ENCODE results near the gene TMPRSS2. TPM values are rescaled to one million over a fixed set of nuclear protein-coding genes. Genes with fewer than 3 reads are reported as not detected.
A peak's percentile ranks its signal among the peaks of the same experiment; 100 is the strongest.

Gene TMPRSS2
- total RNA-seq, 3 donors from 2014 or later, result 32.1 to 56.6 TPM; not detected in 1

DNA sequence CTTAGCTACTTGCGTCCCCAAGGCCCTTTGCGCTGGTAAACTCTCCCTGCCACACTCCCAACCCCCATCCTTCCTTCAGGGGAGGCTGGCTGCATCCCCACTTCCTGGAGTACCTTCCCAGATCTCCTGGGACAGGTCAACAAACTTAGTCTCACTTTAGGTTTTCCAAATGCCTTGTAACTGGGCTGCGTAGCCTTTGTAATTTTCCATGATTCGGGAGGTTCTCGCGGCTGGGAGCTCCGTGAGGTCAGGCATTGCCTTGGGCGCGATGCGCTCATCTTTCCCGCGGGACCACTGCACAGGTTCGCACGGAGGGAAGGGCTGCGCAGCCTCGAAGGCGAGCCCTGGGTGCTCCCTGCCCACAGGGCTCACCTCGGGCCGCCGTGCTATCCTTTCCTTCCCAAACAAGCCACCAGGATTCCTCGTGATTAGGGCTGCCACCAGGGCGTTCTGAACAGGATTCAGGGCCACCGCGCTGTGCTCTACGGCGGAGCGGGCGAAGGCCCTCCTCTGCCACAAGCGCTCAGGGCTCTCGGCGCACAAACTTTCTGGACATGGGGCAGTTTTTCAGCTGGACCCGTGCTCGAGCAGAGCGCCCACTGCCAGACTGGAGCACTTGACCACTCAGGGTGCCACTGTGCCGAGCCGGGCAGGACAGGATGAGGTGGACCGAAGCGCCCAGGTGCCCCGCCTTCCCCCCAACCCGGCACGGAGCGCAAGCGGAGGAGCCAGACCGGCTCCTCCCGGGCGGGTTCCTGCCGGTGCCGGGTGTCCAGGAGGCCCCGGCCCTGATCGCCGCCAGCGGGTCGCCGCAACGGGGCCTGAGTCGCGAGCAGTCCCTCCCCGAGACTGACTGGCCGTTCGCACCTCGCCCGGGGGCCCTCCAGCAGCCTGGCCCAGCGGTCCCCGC lies 1.1 kb downstream of the TMPRSS2 start:
- H3K4me3 ChIP-seq, result peak overlapping the region in 2 of 3 donors; percentile 66 to 73
- peak overlapping the region; percentile 90 to 94 for H3K27ac ChIP-seq
- TF ChIP-seq POLR2AphosphoS5 (IDR thresholded peaks at IDR 0.05) (peak in 1 of 3 donors; percentile 53), POLR2A (IDR thresholded peaks at IDR 0.05) (no peak)
- no peaks in the 10 kb centered on the region for H3K9me3 ChIP-seq
- H3K36me3 ChIP-seq, result no peaks in the 10 kb centered on the region
- intact Hi-C loops (cut with DNase I; ENCODE audit: low total_unique reads), result no loop called here
- H3K4me1 ChIP-seq, result no peaks in the 10 kb centered on the region
- DNase-seq (ENCODE audit: low spot score in 2 of 2), result peak; percentile 60 to 72
- H3K27me3 ChIP-seq, result peaks cover 0 to 10% of the 10 kb centered on the region in 2 donors

DNA sequence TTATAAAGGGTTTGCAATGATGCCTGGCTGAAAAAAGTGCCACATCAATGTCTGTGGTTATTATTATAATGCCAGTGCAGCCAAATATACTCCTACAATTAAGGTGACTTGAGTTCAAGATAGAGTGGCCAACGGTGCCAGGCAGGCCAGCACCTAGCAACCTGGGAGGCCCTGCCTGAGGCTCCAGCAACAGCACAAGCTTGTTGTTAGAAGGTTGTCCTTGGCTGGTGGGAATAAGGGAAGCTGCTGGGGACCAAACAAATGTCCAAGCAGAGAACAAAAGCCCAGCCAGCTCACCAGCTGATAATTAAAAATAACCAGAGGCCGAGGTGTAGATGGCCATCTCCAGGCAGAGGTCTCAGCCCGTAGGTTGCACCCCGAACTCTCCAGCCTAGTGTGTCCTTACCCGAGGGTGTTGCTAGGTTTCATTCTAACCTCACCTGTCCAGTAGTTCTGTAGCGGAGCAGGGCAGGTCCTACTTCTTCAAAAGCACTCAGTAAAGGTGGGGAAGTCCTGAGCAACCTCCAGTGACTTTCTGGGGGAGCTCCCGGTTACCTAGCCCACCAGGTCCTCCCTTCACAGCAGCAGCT lies 1.9 kb downstream of the TMPRSS2 start:
- TF ChIP-seq POLR2A (IDR thresholded peaks at IDR 0.05), result no peak
- TF ChIP-seq, protein P1, sequence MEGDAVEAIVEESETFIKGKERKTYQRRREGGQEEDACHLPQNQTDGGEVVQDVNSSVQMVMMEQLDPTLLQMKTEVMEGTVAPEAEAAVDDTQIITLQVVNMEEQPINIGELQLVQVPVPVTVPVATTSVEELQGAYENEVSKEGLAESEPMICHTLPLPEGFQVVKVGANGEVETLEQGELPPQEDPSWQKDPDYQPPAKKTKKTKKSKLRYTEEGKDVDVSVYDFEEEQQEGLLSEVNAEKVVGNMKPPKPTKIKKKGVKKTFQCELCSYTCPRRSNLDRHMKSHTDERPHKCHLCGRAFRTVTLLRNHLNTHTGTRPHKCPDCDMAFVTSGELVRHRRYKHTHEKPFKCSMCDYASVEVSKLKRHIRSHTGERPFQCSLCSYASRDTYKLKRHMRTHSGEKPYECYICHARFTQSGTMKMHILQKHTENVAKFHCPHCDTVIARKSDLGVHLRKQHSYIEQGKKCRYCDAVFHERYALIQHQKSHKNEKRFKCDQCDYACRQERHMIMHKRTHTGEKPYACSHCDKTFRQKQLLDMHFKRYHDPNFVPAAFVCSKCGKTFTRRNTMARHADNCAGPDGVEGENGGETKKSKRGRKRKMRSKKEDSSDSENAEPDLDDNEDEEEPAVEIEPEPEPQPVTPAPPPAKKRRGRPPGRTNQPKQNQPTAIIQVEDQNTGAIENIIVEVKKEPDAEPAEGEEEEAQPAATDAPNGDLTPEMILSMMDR (IDR thresholded peaks at IDR 0.05), result no peak
- no peak for TF ChIP-seq POLR2AphosphoS5 (IDR thresholded peaks at IDR 0.05)
- peak overlapping the region; percentile 90 to 94 for H3K27ac ChIP-seq
- H3K27me3 ChIP-seq, result peaks cover 0 to 10% of the 10 kb centered on the region in 2 donors
- intact Hi-C loops (cut with DNase I; ENCODE audit: low total_unique reads), result no loop called here
- H3K4me1 ChIP-seq, result no peaks in the 10 kb centered on the region
- peak overlapping the region in 2 of 3 donors; percentile 66 to 73 for H3K4me3 ChIP-seq
- H3K36me3 ChIP-seq, result no peaks in the 10 kb centered on the region
- DNase-seq (ENCODE audit: low spot score in 2 of 2), result peak in 1 of 2 donors; percentile 33
- no peaks in the 10 kb centered on the region for H3K9me3 ChIP-seq

DNA sequence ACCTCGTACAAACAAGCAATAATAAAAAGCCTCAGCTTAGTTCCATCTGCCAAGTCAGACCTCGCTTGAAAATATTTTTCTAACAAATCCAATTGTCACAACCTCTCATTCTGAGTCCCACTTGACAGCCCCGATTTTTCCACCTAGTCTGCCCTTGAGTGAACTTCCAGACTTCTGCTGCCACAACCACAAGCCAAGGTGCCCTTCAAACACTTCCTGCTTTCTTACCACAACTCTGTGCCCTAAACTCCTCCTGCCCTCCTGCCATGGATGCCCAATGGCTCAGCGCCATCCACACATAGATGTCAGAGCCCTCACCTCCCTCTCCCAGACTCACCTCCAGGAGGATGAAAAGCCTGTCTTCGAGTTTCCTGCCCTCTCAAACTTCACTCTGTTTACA lies 3.9 kb downstream of the TMPRSS2 start:
- H3K4me1 ChIP-seq, result no peaks in the 10 kb centered on the region
- no peaks in the 10 kb centered on the region for H3K9me3 ChIP-seq
- H3K27me3 ChIP-seq, result peaks cover 0 to 10% of the 10 kb centered on the region in 2 donors
- DNase-seq (ENCODE audit: low spot score in 2 of 2), result no peak
- peak overlapping the region; percentile 8 to 90 for H3K27ac ChIP-seq
- intact Hi-C loops (cut with DNase I; ENCODE audit: low total_unique reads), result no loop called here
- H3K36me3 ChIP-seq, result no peaks in the 10 kb centered on the region
- H3K4me3 ChIP-seq, result no peak overlapping the region
- TF ChIP-seq POLR2A (IDR thresholded peaks at IDR 0.05), result no peak

DNA sequence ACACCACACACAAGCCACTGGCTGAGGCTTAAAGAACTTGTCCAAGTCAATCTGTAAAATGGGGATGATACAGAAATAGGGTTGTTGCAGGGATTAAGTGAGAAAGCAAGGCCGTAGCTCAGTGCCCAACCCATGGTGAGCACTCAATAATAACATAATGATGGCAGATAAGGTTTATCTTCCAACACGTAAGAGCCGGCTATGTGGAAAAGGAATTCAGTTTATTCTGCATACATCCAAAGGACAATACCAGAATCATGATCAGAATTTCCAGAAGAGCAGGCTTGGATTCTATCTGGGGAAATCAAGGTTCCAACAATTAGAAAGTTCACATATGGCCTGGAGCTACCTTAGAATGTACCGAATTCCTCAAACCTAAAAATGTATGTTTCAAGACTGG lies 4.6 kb downstream of the TMPRSS2 start:
- intact Hi-C loops (cut with DNase I; ENCODE audit: low total_unique reads), result no loop called here
- Histone ChIP-seq H3K4me3 (no peak overlapping the region), H3K9me3 (no peaks in the 10 kb centered on the region), H3K27me3 (peaks cover 0 to 10% of the 10 kb centered on the region in 2 donors), H3K36me3 (no peaks in the 10 kb centered on the region), H3K27ac (peak overlapping the region in 1 of 2 donors; percentile 90), H3K4me1 (no peaks in the 10 kb centered on the region)
- TF ChIP-seq POLR2A (IDR thresholded peaks at IDR 0.05) (no peak), POLR2AphosphoS5 (IDR thresholded peaks at IDR 0.05) (no peak)
- TF ChIP-seq, protein P1 (IDR thresholded peaks at IDR 0.05), result no peak
- DNase-seq (ENCODE audit: low spot score in 2 of 2), result no peak

DNA sequence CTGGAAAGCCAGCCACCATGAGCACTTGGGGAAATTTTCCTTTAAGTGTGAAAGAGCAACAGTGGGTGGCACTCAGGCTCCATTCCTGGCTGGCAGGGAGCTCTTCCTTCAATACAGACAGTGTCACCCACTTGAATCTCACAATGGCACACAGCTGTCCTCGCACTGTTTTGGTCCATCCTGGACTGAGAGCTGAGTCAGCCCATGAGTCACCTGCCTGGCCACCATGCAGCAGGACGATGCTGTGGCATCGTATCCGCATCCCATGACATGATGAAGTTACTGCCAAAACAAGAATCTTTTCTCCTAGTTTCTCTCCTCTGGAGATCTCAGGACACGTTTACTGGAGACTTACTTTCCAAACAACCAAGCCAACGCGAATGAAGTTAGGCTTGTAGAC lies 6.0 kb downstream of the TMPRSS2 start:
- Histone ChIP-seq H3K36me3 (no peaks in the 10 kb centered on the region), H3K9me3 (no peaks in the 10 kb centered on the region), H3K27ac (peak overlapping the region in 1 of 2 donors; percentile 67), H3K4me1 (no peaks in the 10 kb centered on the region), H3K27me3 (peaks cover 0 to 2% of the 10 kb centered on the region in 2 donors), H3K4me3 (no peak overlapping the region)
- TF ChIP-seq, protein P1 (IDR thresholded peaks at IDR 0.05), result no peak
- no peak for TF ChIP-seq POLR2AphosphoS5 (IDR thresholded peaks at IDR 0.05)
- TF ChIP-seq POLR2A (IDR thresholded peaks at IDR 0.05), result no peak
- peak in 1 of 2 donors; percentile 28 for DNase-seq (ENCODE audit: low spot score in 2 of 2)
- intact Hi-C loops (cut with DNase I; ENCODE audit: low total_unique reads), result no loop called here

DNA sequence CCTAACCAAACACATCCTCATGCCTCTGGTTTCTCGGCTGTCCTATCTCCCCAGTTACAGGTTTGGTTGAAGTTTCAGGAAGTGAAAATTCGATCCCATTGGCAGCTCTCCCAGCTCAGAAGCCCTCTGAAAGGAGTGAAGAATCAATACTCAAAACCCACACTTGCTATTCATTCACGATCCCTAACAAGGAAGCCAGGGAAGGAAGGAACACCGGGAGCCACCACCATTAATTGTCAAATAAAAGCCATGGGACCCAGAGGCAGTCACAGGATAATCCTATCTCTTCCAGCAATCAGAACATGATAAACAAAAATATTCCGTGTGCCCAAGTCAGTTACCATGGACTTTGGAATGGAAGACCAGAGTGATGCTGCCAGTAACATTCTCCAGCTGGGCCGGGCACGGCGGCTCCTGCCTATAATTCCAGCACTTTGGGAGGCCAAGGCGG lies 7.0 kb downstream of the TMPRSS2 start:
- no peaks in the 10 kb centered on the region for H3K4me1 ChIP-seq
- H3K27me3 ChIP-seq, result peaks cover 0 to 1% of the 10 kb centered on the region in 2 donors
- H3K4me3 ChIP-seq, result no peak overlapping the region
- H3K36me3 ChIP-seq, result no peaks in the 10 kb centered on the region
- H3K27ac ChIP-seq, result peak overlapping the region; percentile 61 to 67
- intact Hi-C loops (cut with DNase I; ENCODE audit: low total_unique reads), result no loop called here
- no peaks in the 10 kb centered on the region for H3K9me3 ChIP-seq
- TF ChIP-seq POLR2AphosphoS5 (IDR thresholded peaks at IDR 0.05) (no peak), POLR2A (IDR thresholded peaks at IDR 0.05) (no peak)
- TF ChIP-seq, protein P1 (IDR thresholded peaks at IDR 0.05), result no peak
- DNase-seq (ENCODE audit: low spot score in 2 of 2), result no peak

Data from breast epithelium (tissue), 4 donors.